Activated naive CD4-positive, alpha-beta T cell treated with anti-CD3 and anti-CD28 coated beads, Interleukin-2, amount 50 U/mL, for 24 hours (primary cell): ENCODE results near the gene CBLC.

ENCODE experiments used
- H3K27ac Mint-ChIP-seq: one replicate; pipeline ENCODE4 v1.8.0; 2021; ENCODE audit warnings: mild to moderate bottlenecking, mixed read lengths
- H3K27me3 Mint-ChIP-seq: one replicate; pipeline ENCODE4 v1.8.0; 2021; ENCODE audit warnings: mixed read lengths
- H3K36me3 Mint-ChIP-seq: one replicate; pipeline ENCODE4 v1.8.0; 2021; ENCODE audit warnings: mixed read lengths
- H3K4me1 Mint-ChIP-seq: one replicate; pipeline ENCODE4 v1.8.0; 2021; ENCODE audit warnings: mixed read lengths
- H3K4me3 Mint-ChIP-seq: one replicate; pipeline ENCODE4 v1.8.0; 2021; ENCODE audit warnings: mild to moderate bottlenecking, mixed read lengths
- H3K9me3 Mint-ChIP-seq: one replicate; pipeline ENCODE4 v1.8.0; 2021; ENCODE audit warnings: mixed read lengths

CBLC gene

GRCh38 chr19:44777715-44778347, at the start of gene CBLC:
Gene CBLC, plus strand, starts transcription at chr19:44777890. Its CDS starts 42 bp downstream, at chr19:44777932.
- H3K9me3 Mint-ChIP-seq, result no peaks in the 10 kb centered on the region
- H3K36me3 Mint-ChIP-seq, result no peaks in the 10 kb centered on the region
- H3K4me1 Mint-ChIP-seq, result no peaks in the 10 kb centered on the region
- H3K4me3 Mint-ChIP-seq, result no peak within 1 kb of the TSS
- no peak within 1 kb of the TSS for H3K27ac Mint-ChIP-seq
- H3K27me3 Mint-ChIP-seq, result no peaks in the 10 kb centered on the region

GRCh38 chr19:44728178-44728577, 49.5 kb upstream of the CBLC start:
- Mint-ChIP-seq H3K4me1 (peaks cover 26% of the 10 kb centered on the region), H3K36me3 (no peaks in the 10 kb centered on the region), H3K4me3 (no peak overlapping the region), H3K9me3 (no peaks in the 10 kb centered on the region), H3K27ac (no peak overlapping the region), H3K27me3 (no peaks in the 10 kb centered on the region)

GRCh38 chr19:44729516-44730033, 48.1 kb upstream of the CBLC start:
- no peaks in the 10 kb centered on the region for H3K9me3 Mint-ChIP-seq
- H3K36me3 Mint-ChIP-seq, result no peaks in the 10 kb centered on the region
- H3K4me3 Mint-ChIP-seq, result no peak overlapping the region
- no peaks in the 10 kb centered on the region for H3K27me3 Mint-ChIP-seq
- no peak overlapping the region for H3K27ac Mint-ChIP-seq
- peaks cover 12% of the 10 kb centered on the region for H3K4me1 Mint-ChIP-seq

GRCh38 chr19:44731081-44731480, 46.6 kb upstream of the CBLC start:
- Mint-ChIP-seq H3K27ac (no peak overlapping the region), H3K4me1 (peaks cover 9% of the 10 kb centered on the region), H3K9me3 (no peaks in the 10 kb centered on the region), H3K36me3 (no peaks in the 10 kb centered on the region), H3K27me3 (no peaks in the 10 kb centered on the region), H3K4me3 (no peak overlapping the region)

- peaks cover 9% of the 10 kb centered on the region for H3K4me1 Mint-ChIP-seq
- no peak overlapping the region for H3K4me3 Mint-ChIP-seq
- H3K9me3 Mint-ChIP-seq, result no peaks in the 10 kb centered on the region
- H3K27ac Mint-ChIP-seq, result no peak overlapping the region
- no peaks in the 10 kb centered on the region for H3K36me3 Mint-ChIP-seq
- no peaks in the 10 kb centered on the region for H3K27me3 Mint-ChIP-seq
These were observed 46.1 kb upstream of the CBLC start for GRCh38 chr19:44731622-44732021.

- no peaks in the 10 kb centered on the region for H3K36me3 Mint-ChIP-seq
- no peaks in the 10 kb centered on the region for H3K9me3 Mint-ChIP-seq
- H3K4me1 Mint-ChIP-seq, result peaks cover 9% of the 10 kb centered on the region
- no peaks in the 10 kb centered on the region for H3K27me3 Mint-ChIP-seq
- H3K4me3 Mint-ChIP-seq, result no peak overlapping the region
- peak overlapping the region; percentile 21 for H3K27ac Mint-ChIP-seq
These were observed 45.3 kb upstream of the CBLC start for GRCh38 chr19:44732235-44733014.

- Mint-ChIP-seq H3K36me3 (no peaks in the 10 kb centered on the region), H3K27ac (no peak overlapping the region), H3K4me1 (no peaks in the 10 kb centered on the region), H3K4me3 (no peak overlapping the region), H3K9me3 (no peaks in the 10 kb centered on the region), H3K27me3 (no peaks in the 10 kb centered on the region)
These were observed 43.3 kb upstream of the CBLC start for GRCh38 chr19:44734357-44734756.

GRCh38 chr19:44735011-44735410, 42.7 kb upstream of the CBLC start:
- H3K36me3 Mint-ChIP-seq, result no peaks in the 10 kb centered on the region
- H3K4me3 Mint-ChIP-seq, result no peak overlapping the region
- no peaks in the 10 kb centered on the region for H3K9me3 Mint-ChIP-seq
- H3K27ac Mint-ChIP-seq, result peak overlapping the region; percentile 35
- no peaks in the 10 kb centered on the region for H3K27me3 Mint-ChIP-seq
- no peaks in the 10 kb centered on the region for H3K4me1 Mint-ChIP-seq

- Mint-ChIP-seq H3K4me1 (peaks cover 4% of the 10 kb centered on the region), H3K4me3 (no peak overlapping the region), H3K27ac (no peak overlapping the region), H3K36me3 (no peaks in the 10 kb centered on the region), H3K9me3 (no peaks in the 10 kb centered on the region), H3K27me3 (no peaks in the 10 kb centered on the region)
These were observed 40.2 kb upstream of the CBLC start for GRCh38 chr19:44737238-44738071.

GRCh38 chr19:44738136-44738535, 39.6 kb upstream of the CBLC start:
- Mint-ChIP-seq H3K36me3 (no peaks in the 10 kb centered on the region), H3K4me1 (peaks cover 7% of the 10 kb centered on the region), H3K27me3 (no peaks in the 10 kb centered on the region), H3K27ac (peak overlapping the region; percentile 10), H3K4me3 (no peak overlapping the region), H3K9me3 (no peaks in the 10 kb centered on the region)

GRCh38 chr19:44738603-44739558, 38.8 kb upstream of the CBLC start:
- no peaks in the 10 kb centered on the region for H3K36me3 Mint-ChIP-seq
- H3K9me3 Mint-ChIP-seq, result no peaks in the 10 kb centered on the region
- no peaks in the 10 kb centered on the region for H3K27me3 Mint-ChIP-seq
- no peak overlapping the region for H3K4me3 Mint-ChIP-seq
- H3K4me1 Mint-ChIP-seq, result peaks cover 7% of the 10 kb centered on the region
- peak overlapping the region; percentile 10 for H3K27ac Mint-ChIP-seq

- Mint-ChIP-seq H3K4me1 (peaks cover 7% of the 10 kb centered on the region), H3K27me3 (no peaks in the 10 kb centered on the region), H3K36me3 (no peaks in the 10 kb centered on the region), H3K27ac (peak overlapping the region; percentile 8), H3K9me3 (no peaks in the 10 kb centered on the region), H3K4me3 (no peak overlapping the region)
These were observed 37.3 kb upstream of the CBLC start for GRCh38 chr19:44740351-44740824.

- Mint-ChIP-seq H3K4me3 (no peak overlapping the region), H3K36me3 (no peaks in the 10 kb centered on the region), H3K27me3 (no peaks in the 10 kb centered on the region), H3K27ac (no peak overlapping the region), H3K9me3 (no peaks in the 10 kb centered on the region), H3K4me1 (peaks cover 13% of the 10 kb centered on the region)
These were observed 36.4 kb upstream of the CBLC start for GRCh38 chr19:44741258-44741731.

GRCh38 chr19:44741841-44742329, 35.8 kb upstream of the CBLC start:
- no peak overlapping the region for H3K27ac Mint-ChIP-seq
- peaks cover 19% of the 10 kb centered on the region for H3K4me1 Mint-ChIP-seq
- no peaks in the 10 kb centered on the region for H3K9me3 Mint-ChIP-seq
- no peaks in the 10 kb centered on the region for H3K27me3 Mint-ChIP-seq
- H3K36me3 Mint-ChIP-seq, result no peaks in the 10 kb centered on the region
- no peak overlapping the region for H3K4me3 Mint-ChIP-seq
